HG03025 (cell line): ENCODE results near the gene PTGIR.

ENCODE experiments used
- ATAC-seq: cut with Tn5 transposase; IDR thresholded peaks from one replicate; pipeline ENCODE4 v1.9.1; 2021; ENCODE audit warnings: mild to moderate bottlenecking, moderate library complexity; ENCODE audit not compliant: unreplicated experiment, low FRiP score

PTGIR gene, protein sequence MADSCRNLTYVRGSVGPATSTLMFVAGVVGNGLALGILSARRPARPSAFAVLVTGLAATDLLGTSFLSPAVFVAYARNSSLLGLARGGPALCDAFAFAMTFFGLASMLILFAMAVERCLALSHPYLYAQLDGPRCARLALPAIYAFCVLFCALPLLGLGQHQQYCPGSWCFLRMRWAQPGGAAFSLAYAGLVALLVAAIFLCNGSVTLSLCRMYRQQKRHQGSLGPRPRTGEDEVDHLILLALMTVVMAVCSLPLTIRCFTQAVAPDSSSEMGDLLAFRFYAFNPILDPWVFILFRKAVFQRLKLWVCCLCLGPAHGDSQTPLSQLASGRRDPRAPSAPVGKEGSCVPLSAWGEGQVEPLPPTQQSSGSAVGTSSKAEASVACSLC

DNA sequence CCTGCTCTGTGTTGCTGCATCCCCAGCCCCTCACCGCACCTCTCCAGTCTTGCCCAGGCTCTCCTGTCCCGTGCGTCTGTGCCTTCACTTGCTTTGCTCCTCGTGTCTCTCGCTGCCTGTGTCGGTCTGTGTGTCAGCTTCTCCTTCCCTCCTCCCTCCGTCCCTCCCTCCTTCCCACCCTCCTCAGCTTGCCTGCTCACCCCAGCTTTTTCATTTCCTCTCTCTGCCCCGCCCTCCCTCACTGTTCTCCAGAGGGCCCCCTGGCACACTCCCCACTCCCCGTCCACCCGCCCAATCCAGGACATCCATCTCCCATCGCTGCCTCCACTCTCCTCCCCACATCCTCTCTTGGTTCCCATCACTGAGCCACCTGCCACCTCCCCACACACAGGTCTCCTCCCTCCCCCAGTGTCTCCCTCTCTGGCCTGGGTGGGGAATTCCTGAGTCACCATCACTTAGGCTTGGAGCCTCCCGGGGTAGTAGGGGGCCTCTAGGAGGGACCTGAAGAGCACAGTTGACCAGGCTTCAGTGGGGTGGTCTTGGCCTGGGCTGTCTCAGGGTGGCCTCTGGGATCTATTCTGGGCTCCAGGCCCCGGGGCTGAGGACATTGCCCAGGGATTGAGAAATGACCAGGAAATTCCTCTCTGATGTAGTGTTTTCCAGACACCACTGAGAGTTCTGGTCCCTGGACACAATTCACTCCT lies at the start of gene PTGIR:
TSS of gene PTGIR (minus strand) at position 132 of the 704 bp plus-strand sequence. CDS start 864 bp downstream, outside the sequence.
- no peak for ATAC-seq

- no peak for ATAC-seq
These were observed 45.9 kb upstream of the PTGIR start for GRCh38 chr19:46670813-46671212.

- ATAC-seq, result no peak
These were observed 43.8 kb upstream of the PTGIR start for GRCh38 chr19:46668662-46669061.

DNA sequence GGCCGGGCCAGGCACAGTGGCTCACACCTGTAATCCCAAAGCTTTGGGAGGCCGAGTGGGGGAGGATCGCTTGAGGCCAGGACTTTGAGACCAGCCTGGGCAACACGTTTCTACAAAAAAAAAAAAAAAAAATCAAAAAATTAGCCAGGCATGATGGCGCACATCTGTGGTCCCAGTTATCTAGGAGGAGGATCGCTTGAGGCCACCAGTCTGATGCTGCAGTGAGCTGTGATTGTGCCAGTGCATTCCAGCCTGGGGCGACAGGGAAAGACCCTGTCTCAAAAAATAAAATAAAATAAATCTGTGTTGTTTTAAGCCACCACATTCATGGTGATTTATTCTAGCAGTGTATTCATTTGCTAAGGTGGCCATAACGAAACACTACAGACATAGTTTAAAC lies 40.2 kb upstream of the PTGIR start:
- no peak for ATAC-seq

- ATAC-seq, result no peak
These were observed 37.1 kb upstream of the PTGIR start for GRCh38 chr19:46661735-46662592.

GRCh38 chr19:46661020-46661731 lies 36.3 kb upstream of the PTGIR start, which contains the start of gene DACT3:
TSS of gene DACT3 (minus strand) at chr19:46661182. CDS start at chr19:46661064, 118 bp downstream.
- peak; percentile 89 for ATAC-seq

DNA sequence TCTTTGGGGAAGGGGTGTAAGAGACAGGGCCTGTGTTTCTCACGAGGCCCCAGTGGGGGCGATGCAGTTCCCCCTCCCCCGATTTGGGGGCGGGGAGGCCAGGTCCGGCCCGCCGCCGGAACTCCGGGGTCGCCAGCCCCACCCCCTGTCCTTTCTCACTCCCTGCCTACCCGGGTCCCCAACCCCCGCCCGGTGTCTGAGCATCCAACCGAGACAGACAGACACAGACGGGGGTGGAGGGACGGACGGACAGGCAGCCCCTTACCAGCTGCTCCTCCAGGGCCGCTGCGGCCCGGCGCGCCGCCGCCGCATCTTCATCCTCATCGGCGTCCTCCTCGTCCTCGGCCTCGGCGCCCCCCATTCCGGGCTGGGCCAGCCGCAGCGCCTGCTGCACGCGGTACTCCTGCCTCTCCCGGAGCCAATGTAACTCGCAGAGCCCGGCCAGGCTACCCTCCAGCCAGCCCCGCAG lies 35.7 kb upstream of the PTGIR start:
- no peak for ATAC-seq

- no peak for ATAC-seq
These were observed 35.2 kb upstream of the PTGIR start for GRCh38 chr19:46660008-46660517.

- ATAC-seq, result no peak
These were observed 34.5 kb upstream of the PTGIR start for GRCh38 chr19:46659151-46660007.

DNA sequence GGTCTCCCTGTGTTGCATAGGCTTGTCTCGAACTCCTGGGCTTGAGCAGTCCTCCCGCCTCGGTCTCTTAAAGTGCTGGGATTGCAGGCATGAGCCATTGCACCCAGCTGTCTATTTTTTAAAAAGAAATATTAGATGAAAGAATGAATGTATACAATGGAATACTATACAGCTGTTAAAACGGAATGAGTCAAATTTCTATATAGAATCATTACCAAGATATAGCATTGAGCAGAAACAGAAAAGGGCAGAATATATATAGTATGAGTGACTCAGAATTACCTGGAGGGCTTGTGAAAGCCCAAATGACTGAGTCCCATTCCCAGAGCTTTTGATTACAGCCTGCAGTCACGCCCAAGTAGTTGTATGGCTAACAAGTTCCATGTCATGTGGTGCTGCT lies 31.7 kb upstream of the PTGIR start:
- no peak for ATAC-seq

DNA sequence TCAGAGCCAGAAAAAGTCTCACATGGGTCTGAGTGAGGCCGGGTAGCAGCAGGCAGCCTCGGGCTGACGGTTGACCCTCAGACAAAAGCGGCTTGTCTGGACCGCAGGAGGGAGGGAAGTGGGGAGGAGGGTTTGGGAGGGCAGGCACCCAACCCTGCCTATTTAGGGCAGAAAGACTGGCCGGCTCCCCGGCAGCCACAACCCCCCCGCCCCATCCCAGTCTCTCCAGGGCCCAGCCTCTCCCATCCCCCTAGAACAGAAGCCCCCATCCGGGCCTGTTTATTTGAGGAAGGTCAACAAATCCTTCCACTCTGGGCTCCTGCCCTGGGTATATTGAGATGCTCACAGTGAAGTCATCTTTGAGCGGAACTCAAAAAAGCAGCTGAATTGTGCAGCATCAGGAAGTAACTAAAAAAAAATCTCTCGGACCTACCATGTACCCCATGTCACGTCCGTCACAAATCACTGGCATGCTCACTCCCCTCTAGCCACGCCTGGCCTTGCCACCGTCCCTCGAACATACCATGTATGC lies 29.8 kb upstream of the PTGIR start:
- ATAC-seq, result no peak

- no peak for ATAC-seq
These were observed 25.6 kb upstream of the PTGIR start for GRCh38 chr19:46650445-46650844.

DNA sequence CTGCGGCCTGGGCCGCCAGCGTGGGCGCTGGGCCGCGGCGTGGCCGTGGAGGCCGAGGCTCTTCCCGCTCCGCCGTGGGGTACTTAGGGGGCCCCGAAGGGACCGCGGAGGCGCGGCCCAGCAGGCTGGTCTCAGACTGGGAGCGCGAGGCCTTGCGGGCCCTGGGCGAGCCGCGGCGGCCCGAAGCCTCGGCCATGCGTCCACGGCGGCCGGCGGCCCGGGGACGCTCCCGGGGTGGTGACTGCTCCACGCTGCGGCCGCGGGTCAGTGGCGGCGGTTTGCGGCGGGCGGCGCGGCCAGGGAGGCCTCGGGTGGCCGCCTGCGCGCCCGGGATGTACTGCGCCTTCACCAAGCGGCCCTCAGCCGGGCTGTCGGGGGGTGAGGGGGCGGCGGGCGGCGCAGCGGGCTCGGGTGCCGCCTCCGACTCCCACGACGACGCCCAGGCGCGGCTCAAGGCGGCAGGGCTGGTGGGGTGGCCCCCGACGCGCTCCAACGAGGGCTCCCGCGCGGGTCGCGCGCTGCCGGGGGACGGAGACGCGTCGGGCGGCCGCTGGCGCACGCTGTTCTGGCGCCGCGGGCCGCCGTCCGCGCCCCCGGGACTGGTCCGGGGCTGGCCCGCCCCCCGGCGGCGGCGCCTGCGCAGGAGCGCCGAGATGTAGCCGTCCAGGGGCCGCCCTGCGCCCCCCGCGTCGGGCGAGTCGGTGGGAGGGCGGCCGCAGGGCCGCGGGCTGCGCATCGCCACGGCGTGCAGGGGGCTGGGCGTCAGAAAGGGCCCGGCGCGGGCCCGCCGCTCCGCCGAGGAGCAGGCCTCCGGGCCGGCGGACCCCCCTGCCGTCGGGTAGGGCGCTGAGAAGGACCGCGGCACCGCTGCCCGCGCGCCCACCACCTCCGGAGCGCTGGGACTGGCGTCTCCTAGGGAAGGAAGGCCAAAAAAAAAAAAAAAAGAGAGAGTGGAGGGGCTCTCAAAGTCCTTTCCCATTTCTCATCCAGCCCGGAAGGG lies 24.4 kb upstream of the PTGIR start:
- ATAC-seq, result no peak

DNA sequence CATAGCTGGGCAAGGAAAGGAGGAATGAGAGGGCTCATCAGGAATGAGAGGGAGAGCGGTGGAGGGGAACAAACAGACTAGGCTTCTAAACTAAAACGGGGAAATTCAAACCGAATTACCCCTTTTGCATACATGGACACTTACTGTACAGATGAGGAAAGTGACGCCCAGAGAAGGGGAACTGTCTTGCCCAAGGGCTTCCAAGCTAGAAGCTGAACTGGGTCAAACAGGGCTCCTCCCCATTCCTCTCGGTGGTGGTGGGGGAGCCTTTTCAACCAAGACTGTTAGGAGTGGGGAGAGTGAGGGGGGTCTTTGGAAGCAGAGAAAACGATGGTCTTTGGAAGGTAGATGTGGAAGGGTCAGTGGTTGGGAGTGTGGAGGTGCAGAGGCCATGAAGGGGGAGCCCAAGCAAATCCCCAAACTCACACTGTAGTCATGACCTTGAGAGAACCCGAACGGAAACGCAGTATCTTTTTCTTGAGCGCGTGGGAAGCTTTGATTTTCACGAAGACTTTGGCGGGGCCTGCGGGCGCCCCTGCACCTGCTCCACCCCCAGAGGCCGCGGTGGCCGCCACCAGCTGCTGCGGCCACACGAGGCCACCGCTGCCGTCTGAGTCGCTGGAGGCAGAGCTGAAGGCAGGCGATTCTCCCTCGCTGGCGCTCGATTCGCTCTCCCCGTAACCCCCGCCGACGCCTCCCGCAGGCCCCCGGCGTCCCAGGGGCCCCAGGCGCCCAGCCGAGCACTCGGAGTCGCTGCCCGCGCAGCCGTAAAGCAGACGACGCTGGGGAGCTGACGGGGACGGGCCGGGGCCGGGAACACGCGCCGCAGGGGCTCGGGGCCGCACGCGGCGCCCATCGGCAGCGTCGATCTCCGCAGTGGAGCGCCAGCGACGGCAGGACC lies 23.4 kb upstream of the PTGIR start:
- ATAC-seq, result no peak

DNA sequence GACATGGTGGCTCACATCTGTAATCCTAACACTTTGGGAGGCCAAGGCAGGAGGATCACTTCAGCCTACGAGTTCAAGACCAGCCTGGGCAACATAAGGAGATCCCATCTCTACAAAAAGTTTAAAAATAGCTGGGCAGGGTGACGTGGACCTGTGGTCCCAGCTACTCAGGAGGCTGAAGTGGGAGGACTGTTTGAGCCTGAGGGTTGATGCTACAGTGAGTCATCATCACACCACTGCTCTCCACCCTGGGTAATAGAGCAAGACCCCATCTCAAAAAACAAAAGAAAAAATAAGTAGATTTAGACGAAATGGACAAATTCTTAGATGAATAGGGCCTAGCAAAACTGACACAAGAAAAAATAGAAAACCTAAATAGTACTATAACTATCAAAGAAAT lies 21.5 kb upstream of the PTGIR start:
- ATAC-seq, result no peak

GRCh38 chr19:46644720-46645119 lies 19.8 kb upstream of the PTGIR start:
- ATAC-seq, result no peak

- no peak for ATAC-seq
These were observed 15.8 kb upstream of the PTGIR start for GRCh38 chr19:46640656-46641055.
